Stimulated activated CD8-positive, alpha-beta memory T cell treated with anti-CD3 and anti-CD28 coated beads, Interleukin-4, amount 100 ng/mL, for 1 hour (primary cell): Measurements from ENCODE around the gene REG3A.

ENCODE experiments used
- DNase-seq, 2 donors: peaks; one replicate each; pipeline ENCODE4 v3.0.0-alpha.2; 2020; ENCODE audit warnings: low read depth in 2 of 2, low spot score in 1 of 2

The REG3A gene

GRCh38 chr2:79159653-79160052 lies at the start of gene REG3A:
Gene REG3A, minus strand, starts transcription at chr2:79159753. Its CDS starts 348 bp downstream, at chr2:79159405.
- DNase-seq = no peak

- no peak for DNase-seq
Measured at GRCh38 chr2:79200762-79201161, 41.2 kb upstream of the REG3A start.

- DNase-seq = no peak
Measured at GRCh38 chr2:79191816-79192215, 32.3 kb upstream of the REG3A start.

- no peak for DNase-seq
Measured at GRCh38 chr2:79191081-79191480, 31.5 kb upstream of the REG3A start.

GRCh38 chr2:79189465-79189864 lies 29.9 kb upstream of the REG3A start:
- DNase-seq = no peak

- DNase-seq = no peak
Measured at GRCh38 chr2:79181617-79182016, 22.1 kb upstream of the REG3A start.

GRCh38 chr2:79180092-79180491 lies 20.5 kb upstream of the REG3A start:
- no peak for DNase-seq

- DNase-seq = no peak
Measured at GRCh38 chr2:79179036-79179435, 19.5 kb upstream of the REG3A start.

- DNase-seq = no peak
Measured at GRCh38 chr2:79178076-79178674, 18.6 kb upstream of the REG3A start.

GRCh38 chr2:79171348-79171958 lies 11.9 kb upstream of the REG3A start:
- no peak for DNase-seq

GRCh38 chr2:79162801-79163200 lies 3.2 kb upstream of the REG3A start:
- DNase-seq = no peak

- DNase-seq = no peak
Measured at GRCh38 chr2:79162132-79162531, 2.6 kb upstream of the REG3A start.

- no peak for DNase-seq
Measured at GRCh38 chr2:79159030-79159429, 523 bp downstream of the REG3A start.

- DNase-seq = no peak
Measured at GRCh38 chr2:79155826-79156476, 3.6 kb downstream of the REG3A start.

- DNase-seq = no peak
Measured at GRCh38 chr2:79139423-79139822, 20.1 kb downstream of the REG3A start.

- no peak for DNase-seq
Measured at GRCh38 chr2:79138385-79138784, 21.2 kb downstream of the REG3A start.

GRCh38 chr2:79131687-79132086 lies 27.9 kb downstream of the REG3A start:
- DNase-seq = no peak

GRCh38 chr2:79129804-79130203 lies 29.7 kb downstream of the REG3A start:
- no peak for DNase-seq

GRCh38 chr2:79129260-79129659 lies 30.3 kb downstream of the REG3A start:
- DNase-seq = no peak

GRCh38 chr2:79128406-79128805 lies 31.1 kb downstream of the REG3A start:
- DNase-seq = no peak

- DNase-seq = no peak
Measured at GRCh38 chr2:79125721-79125985, 33.9 kb downstream of the REG3A start.

- DNase-seq = no peak
Measured at GRCh38 chr2:79124907-79125720, 34.4 kb downstream of the REG3A start.
